ENCODE data around the gene RHOH.

- TF ChIP-seq CTCF (conservative IDR thresholded peaks at IDR 0.05 in 1 of 2, IDR thresholded peaks at IDR 0.05 in 1 of 2; ENCODE audit: extremely low read depth in 1 of 2, insufficient read depth in 1 of 2, low read depth in 1 of 2, low read length in 2 of 2) (no peak), EZH2 (IDR thresholded peaks at IDR 0.05; ENCODE audit: borderline replicate concordance, low read length) (no peak)
Measured at GRCh38 chr4:40262861-40263260, 66.0 kb downstream of the RHOH start.
